Muscle of arm (tissue), 14 donors: ENCODE results near the gene SH3BP1. TPM values are rescaled to one million over a fixed set of nuclear protein-coding genes. Genes with fewer than 3 reads are reported as not detected.
"Not testable (repeated sequence)": the region's sequence is repeated elsewhere in the genome, so short reads cannot be mapped to it uniquely, and the experiment has no call there.

ENCODE experiments used
- DNase-seq: peaks from one replicate; pipeline ENCODE4 v3.0.0-alpha.2; 2013
- long read RNA-seq, 11 donors: transcript quantifications; one replicate each; lab custom pipeline, GENCODE V29; 2026
- polyA plus RNA-seq, 12 donors: library from polyadenylated mRNA; unstranded; fragments of 120-200 nt; gene quantifications; one replicate each; pipeline ENCODE4 v1.2.1, GENCODE V29; 2013; ENCODE audit not compliant: insufficient read length in 12 of 12

SH3BP1 gene
- 10 to 100 TPM in 4 of 12 donors, 1 to 10 TPM in 7, not detected in 1; 5.2 to 27.2 (median 9.2) TPM for polyA plus RNA-seq
- long read RNA-seq, donor 1, partial matches to known transcripts = 0 of 4 reads
- long read RNA-seq, donor 1, other reads (novel, unspliced or antisense) = 0 of 4 reads
- long read RNA-seq, donor 2, partial matches to known transcripts = 0 of 1 reads
- long read RNA-seq, donor 2, other reads (novel, unspliced or antisense) = 0 of 1 reads
- long read RNA-seq, donor 3, partial matches to known transcripts = 0 of 1 reads
- long read RNA-seq, donor 3, other reads (novel, unspliced or antisense) = 0 of 1 reads
- long read RNA-seq, donor 4 = 0 reads
- long read RNA-seq, donor 5 = 0 reads
- long read RNA-seq, donor 6 = 0 reads
- long read RNA-seq, donor 7, partial matches to known transcripts = 0 of 2 reads
- long read RNA-seq, donor 7, other reads (novel, unspliced or antisense) = 0 of 2 reads
- long read RNA-seq, donor 8, partial matches to known transcripts = 0 of 1 reads
- long read RNA-seq, donor 8, other reads (novel, unspliced or antisense) = 0 of 1 reads
- long read RNA-seq, donor 9 = 0 reads
- long read RNA-seq, donor 10, partial matches to known transcripts = 0 of 1 reads
- long read RNA-seq, donor 10, other reads (novel, unspliced or antisense) = 0 of 1 reads
- long read RNA-seq, donor 11 = 0 reads

DNA sequence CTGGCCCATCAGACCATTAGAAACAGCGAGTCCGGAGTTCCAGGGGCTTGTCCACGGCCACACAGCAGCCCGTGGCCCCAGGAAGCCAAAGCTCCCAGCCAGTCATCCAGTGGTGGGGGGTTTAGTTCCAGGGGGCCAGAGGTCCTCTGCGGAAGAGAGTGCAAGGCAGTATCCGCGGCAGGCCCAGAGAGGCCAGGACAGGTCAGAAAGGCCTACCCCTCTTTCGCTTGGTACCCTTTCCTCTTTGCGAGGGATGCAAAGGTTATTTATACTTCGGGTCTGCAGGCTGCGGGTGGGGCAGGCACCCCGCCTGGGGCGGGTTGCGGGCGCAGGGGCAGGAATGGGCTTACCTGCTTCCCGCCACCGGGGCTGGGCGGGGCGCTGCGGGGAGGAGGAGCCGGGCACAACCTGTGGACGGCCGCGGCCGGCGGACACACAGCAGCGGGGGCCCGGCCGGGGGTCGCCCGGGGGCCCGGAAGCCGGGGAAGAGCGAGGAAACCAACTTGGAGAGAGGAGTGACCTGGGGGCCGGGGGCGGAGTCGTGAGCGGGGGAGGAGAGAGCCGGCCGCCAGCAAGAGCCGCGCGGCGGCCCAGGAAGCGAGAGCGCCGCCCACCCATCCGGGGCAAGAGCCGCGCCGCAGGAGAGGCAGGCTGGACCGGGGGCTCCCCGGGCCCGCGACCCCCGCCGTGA, at the start of gene SH3BP1:
Gene SH3BP1 (plus strand): TSS at position 600 of the 691 bp plus-strand sequence. CDS start 119 bp downstream, outside the sequence.
- no peak for DNase-seq

DNA sequence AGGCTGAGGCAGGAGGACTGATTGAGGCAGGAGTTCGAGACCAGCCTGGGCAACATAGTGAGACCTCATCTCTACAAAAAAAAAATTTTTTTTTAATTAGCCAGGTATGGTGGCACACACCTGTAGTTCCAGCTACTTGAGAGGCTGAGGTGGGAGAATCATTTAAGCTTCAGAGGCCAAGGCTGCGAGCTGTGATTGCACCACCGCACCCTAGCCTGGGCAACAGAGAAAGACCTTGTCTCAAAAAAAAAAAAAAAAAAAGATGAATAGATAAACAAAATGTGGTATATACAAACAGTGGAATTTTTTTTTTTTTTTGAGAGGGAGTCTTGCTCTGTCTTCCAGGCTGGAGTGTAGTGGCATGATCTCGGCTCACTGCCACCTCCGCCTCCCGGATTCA, 48.4 kb upstream of the SH3BP1 start:
- not testable (repeated sequence) for DNase-seq

DNA sequence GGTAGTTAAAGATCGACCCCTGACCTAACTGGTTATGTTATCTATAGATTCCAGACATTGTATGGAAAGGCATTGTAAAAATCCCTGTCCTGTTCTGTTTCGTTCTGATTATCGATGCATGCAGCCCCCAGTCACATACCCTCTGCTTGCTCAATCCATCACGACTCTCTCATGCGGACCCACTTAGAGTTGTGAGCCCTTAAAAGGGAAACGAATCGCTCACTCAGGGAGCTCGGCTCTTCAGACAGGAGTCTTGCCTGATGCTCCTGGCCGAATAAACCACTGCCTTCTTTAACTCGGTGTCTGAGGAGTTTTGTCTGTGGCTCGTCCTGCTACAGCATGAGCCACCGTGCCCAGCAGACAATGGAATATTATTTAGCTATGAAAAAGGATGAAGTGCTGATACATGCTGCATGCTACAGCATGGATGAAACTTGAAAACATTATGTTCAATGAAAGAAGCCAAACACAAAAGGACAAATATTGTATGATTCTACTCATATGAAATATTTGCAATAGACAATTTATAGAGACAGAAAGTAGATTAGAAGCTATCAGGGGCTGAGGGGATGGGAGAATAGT, 47.6 kb upstream of the SH3BP1 start:
- DNase-seq = no peak

DNA sequence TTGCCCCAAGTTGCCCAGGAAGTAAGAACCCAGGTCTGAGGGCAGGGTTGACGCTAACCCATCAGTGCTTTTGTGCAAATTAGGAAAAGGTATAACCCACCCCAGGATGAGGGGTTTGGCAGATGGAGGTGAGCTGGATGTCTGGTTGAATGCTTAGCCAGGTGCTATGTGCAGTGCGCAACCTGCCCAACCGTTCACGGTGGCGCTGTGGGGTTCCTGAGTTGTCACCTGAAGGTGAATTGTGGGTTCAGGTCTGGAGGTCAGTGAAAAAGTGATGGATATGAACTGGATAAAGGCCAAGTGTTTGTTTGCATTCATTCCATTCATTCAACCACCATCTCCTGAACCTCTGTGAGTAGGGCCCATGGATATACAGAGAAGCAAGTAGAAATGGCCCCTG, 45.2 kb upstream of the SH3BP1 start:
- DNase-seq = no peak

GRCh38 chr22:37599153-37599552, 40.3 kb upstream of the SH3BP1 start:
- DNase-seq = peak; percentile 61

GRCh38 chr22:37601203-37601539, 38.3 kb upstream of the SH3BP1 start:
- no peak for DNase-seq

DNA sequence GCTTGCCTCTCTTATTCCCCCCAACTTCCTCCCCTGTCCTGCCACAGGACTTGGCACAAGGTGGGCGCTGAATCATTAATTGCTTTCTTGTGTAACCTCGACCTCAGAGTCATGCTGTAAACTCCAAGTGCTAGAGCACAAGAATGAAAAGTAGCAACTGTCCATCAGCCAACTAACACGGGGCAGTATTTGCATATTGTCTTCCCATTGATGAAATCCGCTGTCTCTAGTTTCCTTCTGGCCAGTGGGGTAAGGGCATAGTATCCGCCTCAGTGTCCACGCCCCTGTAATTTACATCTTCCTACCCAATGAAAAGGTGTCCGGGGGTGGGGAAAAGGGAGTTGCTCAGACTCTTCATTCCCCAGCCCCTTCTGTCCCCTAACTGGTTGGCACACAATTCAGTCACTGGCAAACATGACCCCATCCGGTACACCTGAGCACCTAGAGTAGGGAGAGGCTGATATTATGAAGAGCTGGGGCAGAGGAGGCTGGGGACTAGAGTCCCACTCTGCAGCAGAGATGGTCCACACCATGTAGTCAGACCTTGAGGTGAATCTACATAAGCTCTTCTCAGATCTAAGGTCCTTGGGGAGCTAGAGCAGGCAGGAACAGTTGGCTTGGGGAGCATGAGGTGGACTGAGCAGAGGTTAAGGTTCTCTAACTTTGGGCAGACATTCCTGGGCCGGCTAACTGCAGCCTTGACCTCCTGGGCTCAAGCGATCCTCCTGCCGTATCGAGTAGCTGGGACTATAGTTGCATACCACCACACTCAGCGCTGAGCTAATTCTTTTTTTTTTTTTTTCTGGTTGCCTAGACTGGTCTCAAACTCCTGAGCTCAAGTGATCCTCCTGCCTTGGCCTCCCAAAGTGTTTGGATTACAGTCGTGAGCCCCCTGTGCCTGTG, 37.7 kb upstream of the SH3BP1 start:
- DNase-seq = no peak

GRCh38 chr22:37602546-37603277, 36.8 kb upstream of the SH3BP1 start:
- DNase-seq = not testable (repeated sequence)

DNA sequence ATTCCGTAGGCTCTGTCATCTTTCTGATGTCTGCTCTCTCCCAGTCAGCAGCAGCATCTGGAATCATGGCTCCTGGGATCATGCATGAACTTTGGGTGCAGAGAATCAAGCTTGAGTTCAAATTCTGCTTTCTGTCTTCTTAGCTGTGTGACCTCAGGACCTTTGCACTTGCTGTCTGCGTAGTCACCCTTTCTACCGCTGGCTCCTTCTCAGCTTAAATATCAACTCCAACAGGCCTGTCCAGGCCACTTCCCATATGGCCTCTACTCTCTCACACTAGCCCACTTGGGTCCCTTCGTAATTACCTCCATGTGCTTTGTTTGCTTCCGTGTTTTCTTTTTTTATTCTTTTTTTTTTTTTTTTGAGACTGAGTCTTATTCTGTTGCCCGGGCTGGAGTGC, 35.4 kb upstream of the SH3BP1 start:
- DNase-seq = no peak

DNA sequence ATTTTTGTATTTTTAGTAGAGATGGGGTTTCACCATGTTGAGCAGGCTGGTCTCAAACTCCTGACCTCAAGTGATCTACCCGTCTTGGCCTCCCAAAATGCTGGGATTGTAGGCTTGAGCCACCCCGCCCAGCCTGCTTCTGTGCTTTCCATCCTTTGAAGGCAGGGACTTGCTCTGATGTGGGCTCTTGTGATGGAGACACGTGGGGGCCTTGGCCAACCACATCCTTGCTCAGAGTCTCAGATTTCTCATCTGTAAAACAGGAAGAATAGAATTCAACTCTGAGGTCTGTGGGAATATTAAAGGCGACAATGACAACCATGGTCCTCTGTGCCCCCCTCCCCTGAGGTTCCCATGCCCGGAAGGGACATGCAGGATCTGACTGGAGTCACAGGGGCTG, 34.6 kb upstream of the SH3BP1 start:
- no peak for DNase-seq

- DNase-seq = peak; percentile 82
These were observed 32.2 kb upstream of the SH3BP1 start for GRCh38 chr22:37607010-37607934.

DNA sequence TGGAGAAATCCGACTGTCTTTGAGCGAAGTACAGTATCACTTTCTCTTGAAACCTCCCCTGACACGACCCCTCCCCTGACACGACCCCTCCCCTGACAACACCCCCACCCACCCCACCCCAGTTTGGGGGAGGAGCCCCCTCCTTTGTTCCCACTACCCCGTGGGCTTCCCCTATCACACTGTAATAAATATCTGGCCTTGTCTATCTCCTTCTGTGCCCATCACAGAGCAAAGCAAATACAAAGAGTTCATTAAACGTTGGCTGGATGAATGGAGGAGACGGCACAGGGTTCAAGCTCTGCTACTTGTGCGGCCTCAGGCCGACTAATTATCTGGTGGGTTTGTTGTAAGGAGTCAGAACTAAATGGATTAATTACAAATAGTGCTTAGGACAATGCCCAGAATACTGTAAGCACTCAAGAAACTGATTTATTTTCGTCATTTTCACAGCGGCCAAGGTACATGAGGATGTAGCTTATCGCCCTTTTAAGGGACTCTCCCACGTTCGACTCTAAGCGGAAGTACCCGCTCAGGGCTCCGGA, 31.5 kb upstream of the SH3BP1 start:
- DNase-seq = no peak

DNA sequence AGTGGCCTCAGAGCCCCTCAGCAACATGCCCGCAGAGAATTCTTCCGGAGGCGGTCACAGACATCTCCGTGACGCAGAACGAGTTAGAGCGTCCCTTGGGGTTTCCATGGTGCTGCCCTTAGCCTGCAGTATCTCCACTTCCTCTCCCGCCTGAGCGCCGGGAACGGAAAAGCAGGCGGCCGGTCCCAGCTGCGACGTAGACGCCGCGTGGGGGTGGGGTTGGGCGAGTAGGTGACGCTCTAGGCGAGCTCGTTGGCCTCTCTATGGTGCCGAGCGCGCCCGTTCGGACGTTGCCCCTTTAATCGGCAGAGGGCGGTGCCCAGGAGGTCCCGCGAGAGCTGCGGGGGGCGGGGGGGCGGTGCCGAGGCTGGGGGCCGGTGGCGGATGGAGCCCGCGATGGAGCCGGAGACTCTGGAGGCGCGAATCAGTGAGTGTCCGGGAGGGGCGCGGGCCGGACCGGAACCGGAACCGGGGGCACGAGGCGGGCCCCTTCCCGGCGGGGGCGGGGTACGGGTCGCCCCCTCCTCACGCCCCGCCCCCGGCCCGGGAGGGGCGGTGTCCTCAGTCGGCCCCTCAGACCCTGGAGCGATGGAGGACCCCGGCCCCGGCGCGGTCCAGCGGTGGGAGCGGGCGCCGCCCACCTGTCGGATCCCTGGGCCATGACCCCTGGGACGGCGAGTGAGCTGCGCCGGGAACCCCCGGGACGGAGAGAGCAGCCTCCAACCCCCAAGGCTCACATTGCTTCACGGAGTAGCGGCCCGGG, 30.8 kb upstream of the SH3BP1 start, which contains the start of gene GGA1:
Gene GGA1 (plus strand): TSS at position 358 of the 763 bp plus-strand sequence. CDS start 27 bp downstream, at position 385.
- peak; percentile 95 for DNase-seq

GRCh38 chr22:37609240-37610152, 30.0 kb upstream of the SH3BP1 start:
- DNase-seq = peak; percentile 47

DNA sequence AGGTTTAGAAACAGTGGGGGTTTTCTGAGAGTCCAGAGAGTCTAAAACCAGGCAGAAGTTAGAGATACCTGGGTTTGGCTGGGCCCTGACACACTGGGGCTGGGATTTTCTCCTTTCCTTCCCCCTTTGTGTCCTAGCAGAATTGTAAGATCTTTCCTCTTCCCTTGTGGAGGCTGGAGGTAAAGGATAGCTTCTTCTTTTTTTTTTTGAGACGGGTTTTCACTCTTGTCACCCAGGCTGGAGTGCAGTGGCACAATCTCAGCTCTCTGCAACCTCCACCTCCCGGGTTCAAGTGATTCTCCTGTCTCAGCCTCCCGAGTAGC, 29.4 kb upstream of the SH3BP1 start:
- DNase-seq = not testable (repeated sequence)

DNA sequence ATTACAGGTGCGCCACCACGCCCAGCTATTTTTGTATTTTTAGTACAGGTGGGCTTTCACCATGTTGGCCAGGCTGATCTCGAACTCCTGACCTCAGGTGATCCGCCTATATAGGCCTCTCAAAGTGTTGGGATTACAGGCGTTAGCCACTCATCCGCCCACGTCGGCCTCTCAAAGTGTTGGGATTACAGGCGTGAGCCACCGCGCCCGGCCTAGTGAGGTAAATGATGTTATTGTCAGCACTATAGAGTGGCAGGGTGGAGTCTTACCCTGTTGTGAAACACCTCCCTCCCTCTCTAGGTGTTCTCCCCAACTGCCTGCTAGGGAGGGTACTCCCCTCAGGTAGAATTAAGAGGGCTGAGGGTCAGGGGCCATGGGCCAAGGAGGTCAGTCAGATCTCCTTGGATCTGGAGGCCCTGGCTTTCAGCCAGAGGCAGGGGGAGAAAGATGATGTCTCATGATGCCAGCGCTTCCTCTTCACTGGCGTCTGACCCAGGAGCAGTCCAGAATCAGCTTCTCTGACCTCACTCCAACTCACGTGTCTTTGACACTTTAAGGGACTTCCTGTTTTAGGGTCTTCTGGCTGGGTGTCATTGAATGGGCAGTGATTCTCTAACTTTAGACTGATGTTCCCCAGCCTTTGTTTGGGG, 28.9 kb upstream of the SH3BP1 start:
- no peak for DNase-seq

DNA sequence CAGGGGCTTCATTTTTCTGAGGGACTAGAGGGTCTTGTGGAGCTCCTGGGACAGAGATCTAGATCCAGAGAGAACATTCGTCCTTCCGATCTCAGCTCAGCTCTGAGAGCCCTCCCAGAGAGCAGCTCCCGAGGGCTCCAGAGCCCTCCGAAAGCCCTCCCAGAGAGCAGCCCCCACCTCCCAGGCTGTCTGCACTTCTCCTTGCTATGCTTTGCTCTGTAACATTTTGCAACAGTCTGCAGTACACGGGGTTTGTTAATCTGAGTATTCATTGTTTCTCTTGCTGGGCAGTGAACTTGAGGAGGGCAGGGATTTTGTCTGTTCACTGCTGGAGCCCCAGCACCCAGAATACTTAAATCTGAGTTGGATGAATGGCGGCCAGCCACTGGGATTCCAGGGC, 28.3 kb upstream of the SH3BP1 start:
- no peak for DNase-seq
